B cell (primary cell): Measurements from ENCODE around the gene PTX4. TPM values are rescaled to one million over a fixed set of nuclear protein-coding genes. Genes with fewer than 3 reads are reported as not detected.

ENCODE experiments used
- ATAC-seq: fragments of 200-7000 bp; cut with Tn5 transposase; one replicate; pipeline ENCODE4 v1.10.0; 2021; ENCODE audit warnings: low read depth, mild to moderate bottlenecking, moderate number of reproducible peaks, moderate library complexity
- CTCF ChIA-PET: fragments of 350-600 bp; sonication (Branson Sonifier 250); formaldehyde crosslinking; loops from one replicate; lab custom pipeline; 2021; ENCODE audit warnings: antibody characterized with exemption, inconsistent platforms; lab: Charles Lee
- POLR2A ChIA-PET: fragments of 350-600 bp; sonication (Branson Sonifier 250); formaldehyde crosslinking; loops from one replicate; lab custom pipeline; 2021; ENCODE audit warnings: antibody characterized with exemption; lab: Charles Lee
- DNase-seq: peaks from one replicate; pipeline ENCODE4 v3.0.0; 2013
- H2AFZ ChIP-seq: 2 replicates; pipeline ENCODE4 v1.6.1; 2012; ENCODE audit warnings: mild to moderate bottlenecking, low read depth, low read length; ENCODE audit not compliant: insufficient read depth, poor library complexity, severe bottlenecking
- H3K27ac ChIP-seq, 2 donors: 1 replicate in 1 of 2; 2 replicates in 1 of 2; pipeline ENCODE4 v1.5.1; 2012 to 2013; ENCODE audit warnings: low read length in 2 of 2, mild to moderate bottlenecking in 2 of 2, moderate library complexity in 1 of 2
- H3K27me3 ChIP-seq, 4 experiments: fragments of 200-600 bp in 1 of 4; sonication (generic) in 1 of 4; replicated peaks in 1 of 4; 1 replicate in 2 of 4; 2 replicates in 2 of 4; pipeline versions ENCODE4 v1.6.1 to v1.7.0; 2013 to 2016; ENCODE audit warnings: low read length in 3 of 4, mild to moderate bottlenecking in 2 of 4, mixed read lengths in 1 of 4, moderate library complexity in 1 of 4; ENCODE audit not compliant: insufficient read depth in 4 of 4, control insufficient read depth in 3 of 4; ENCODE audit errors: control extremely low read depth in 1 of 4
- H3K36me3 ChIP-seq, 2 experiments: replicated peaks in 1 of 2; 1 replicate in 1 of 2; 2 replicates in 1 of 2; pipeline versions ENCODE4 v1.6.1 to v1.7.1; 2013; ENCODE audit warnings: low read length in 1 of 2; ENCODE audit not compliant: insufficient read depth in 2 of 2, control insufficient read depth in 1 of 2; ENCODE audit errors: control extremely low read depth in 1 of 2, extremely low read depth in 1 of 2
- H3K4me1 ChIP-seq, 2 donors: fragments of 200-600 bp in 1 of 2; sonication (generic) in 1 of 2; 1 replicate in 1 of 2; 2 replicates in 1 of 2; pipeline versions ENCODE4 v1.5.1 to v1.6.1; 2013 to 2017; ENCODE audit warnings: low read length in 2 of 2; ENCODE audit not compliant: control insufficient read depth in 2 of 2, insufficient read depth in 2 of 2
- H3K4me2 ChIP-seq: replicated peaks from 2 replicates; pipeline ENCODE3; 2012; ENCODE audit warnings: mild to moderate bottlenecking, low read depth, low read length; ENCODE audit not compliant: poor library complexity, severe bottlenecking
- H3K4me3 ChIP-seq, 5 experiments: fragments of 200-600 bp in 1 of 5; sonication (generic) in 1 of 5; 1 replicate in 3 of 5; 2 replicates in 2 of 5; pipeline versions ENCODE4 v1.5.1 to v1.7.0; 2011 to 2016; ENCODE audit warnings: low read length in 4 of 5, mild to moderate bottlenecking in 4 of 5, low read depth in 2 of 5, control low read depth in 1 of 5, moderate library complexity in 1 of 5; ENCODE audit not compliant: insufficient read depth in 1 of 5; ENCODE audit errors: control extremely low read depth in 1 of 5, extremely low read depth in 1 of 5
- H3K79me2 ChIP-seq: fragments of 200-600 bp; sonication (generic); one replicate; pipeline ENCODE4 v1.6.0; 2016; ENCODE audit warnings: low read length; ENCODE audit not compliant: control insufficient read depth, insufficient read depth
- H3K9ac ChIP-seq: fragments of 200-600 bp; sonication (generic); 2 replicates; pipeline ENCODE4 v1.6.1; 2017; ENCODE audit warnings: mild to moderate bottlenecking, low read length, moderate library complexity
- H3K9me3 ChIP-seq, 3 donors: one replicate each; pipeline versions ENCODE4 v1.6.1 to v1.7.1; 2013; ENCODE audit warnings: low read length in 2 of 3; ENCODE audit not compliant: control insufficient read depth in 2 of 3, insufficient read depth in 1 of 3; ENCODE audit errors: control extremely low read depth in 1 of 3
- H4K20me1 ChIP-seq: 2 replicates; pipeline ENCODE4 v1.6.0; 2012; ENCODE audit warnings: mild to moderate bottlenecking, low read length; ENCODE audit not compliant: insufficient read depth, control insufficient read depth, poor library complexity, severe bottlenecking
- H3K27ac Mint-ChIP-seq: one replicate; pipeline ENCODE4 v1.8.0; 2021; ENCODE audit warnings: mixed read lengths
- H3K27me3 Mint-ChIP-seq: one replicate; pipeline ENCODE4 v1.8.0; 2021; ENCODE audit warnings: mixed read lengths
- H3K4me1 Mint-ChIP-seq: one replicate; pipeline ENCODE4 v1.8.0; 2021; ENCODE audit warnings: mixed read lengths
- H3K4me3 Mint-ChIP-seq: one replicate; pipeline ENCODE4 v1.8.0; 2021; ENCODE audit warnings: mixed read lengths
- H3K9me3 Mint-ChIP-seq: one replicate; pipeline ENCODE4 v1.8.0; 2022; ENCODE audit warnings: mixed read lengths; ENCODE audit not compliant: insufficient read depth
- CTCF ChIP-seq: fragments of 200-600 bp; IDR thresholded peaks from one replicate; pipeline ENCODE4 v1.8.0; 2022; ENCODE audit warnings: antibody characterized with exemption, mild to moderate bottlenecking
- EZH2 ChIP-seq: IDR thresholded peaks from 2 replicates; pipeline ENCODE4 v1.6.1; 2012; ENCODE audit warnings: borderline replicate concordance, low read depth, mild to moderate bottlenecking, moderate library complexity, low read length; ENCODE audit not compliant: insufficient read depth, poor library complexity, severe bottlenecking
- WGBS: methylation state at CpG from one replicate; pipeline ENCODE4 v1.1.5; 2013; ENCODE audit warnings: missing lambda C conversion rate; ENCODE audit not compliant: insufficient coverage; 5-methylcytosine and 5-hydroxymethylcytosine counted together
- intact Hi-C: fragments of 100-400 bp; cut with micrococcal nuclease; formaldehyde crosslinking; loops from one replicate; pipeline ENCODE4 v1.10.0; 2022
- polyA plus RNA-seq: library from polyadenylated mRNA; depleted of rRNA; stranded (reverse); fragments of >200 nt; gene quantifications from 2 replicates; pipeline ENCODE4 v1.2.3, GENCODE V29; 2012
- total RNA-seq, 2 donors: library from RNA; stranded (reverse); fragments of 120-200 nt in 1 of 2; gene quantifications; 1 replicate in 1 of 2; 2 replicates in 1 of 2; pipeline versions ENCODE4 v1.2.3 to v1.2.4, GENCODE V29; 2013 to 2022

PTX4 gene
- total and polyA plus RNA-seq, 2 donors (not counting 1 experiment from before 2014, with no cell fraction given), result 0.33 TPM; not detected in 1

- H3K27ac Mint-ChIP-seq, result no peak overlapping the region
- Histone ChIP-seq H3K9ac (no peak overlapping the region), H3K27me3 (no peaks in the 10 kb centered on the region), H4K20me1 (peaks cover 29% of the 10 kb centered on the region), H3K79me2 (peaks cover 99% of the 10 kb centered on the region), H2AFZ (no peak overlapping the region), H3K4me3 (no peak overlapping the region), H3K27ac (no peak overlapping the region), H3K36me3 (peaks cover 6 to 35% of the 10 kb centered on the region in 2 experiments), H3K4me2 (no peak overlapping the region), H3K4me1 (peaks cover 5 to 19% of the 10 kb centered on the region in 2 donors), H3K9me3 (peaks cover 0 to 3% (median 0%) of the 10 kb centered on the region in 3 donors)
- H3K4me3 Mint-ChIP-seq, result no peak overlapping the region
- POLR2A ChIA-PET, result no interaction called here
- ATAC-seq, result no peak
- DNase-seq, result no peak
- no peaks in the 10 kb centered on the region for H3K27me3 Mint-ChIP-seq
- TF ChIP-seq CTCF (no peak), EZH2 (no peak)
- peaks cover 26% of the 10 kb centered on the region for H3K4me1 Mint-ChIP-seq
- CTCF ChIA-PET, result no interaction called here
- H3K9me3 Mint-ChIP-seq, result no peaks in the 10 kb centered on the region
- intact Hi-C loops, result no loop called here
- 96% methylated on average over 33 of the region's 33 CpGs for WGBS
Measured at GRCh38 chr16:1464894-1465566, 23.7 kb downstream of the PTX4 start.

- Histone ChIP-seq H3K4me2 (no peak overlapping the region), H3K27ac (no peak overlapping the region), H4K20me1 (peaks cover 29% of the 10 kb centered on the region), H3K9me3 (peaks cover 0 to 3% (median 0%) of the 10 kb centered on the region in 3 donors), H3K4me1 (peaks cover 9 to 19% of the 10 kb centered on the region in 2 donors), H3K36me3 (peaks cover 6 to 39% of the 10 kb centered on the region in 2 experiments), H3K4me3 (no peak overlapping the region), H3K79me2 (peaks cover 97% of the 10 kb centered on the region), H3K9ac (no peak overlapping the region), H3K27me3 (no peaks in the 10 kb centered on the region), H2AFZ (no peak overlapping the region)
- WGBS, result 98% methylated on average over 39 of the region's 41 CpGs
- Mint-ChIP-seq H3K9me3 (no peaks in the 10 kb centered on the region), H3K27me3 (no peaks in the 10 kb centered on the region), H3K4me3 (no peak overlapping the region), H3K27ac (no peak overlapping the region), H3K4me1 (peaks cover 25% of the 10 kb centered on the region)
- TF ChIP-seq EZH2 (no peak), CTCF (no peak)
- intact Hi-C loops, result no loop called here
- ChIA-PET POLR2A (no interaction called here), CTCF (interaction anchor here (0.6 to 1.6 kb wide), 2 partner anchors 7 to 1808 kb away, joined by 3 read pairs; no protein-coding TSS in a partner anchor)
- ATAC-seq (no peak), DNase-seq (no peak)
Measured at GRCh38 chr16:1464196-1464893, 24.4 kb downstream of the PTX4 start.
